ENCODE results near the gene MRPS2.

DNA sequence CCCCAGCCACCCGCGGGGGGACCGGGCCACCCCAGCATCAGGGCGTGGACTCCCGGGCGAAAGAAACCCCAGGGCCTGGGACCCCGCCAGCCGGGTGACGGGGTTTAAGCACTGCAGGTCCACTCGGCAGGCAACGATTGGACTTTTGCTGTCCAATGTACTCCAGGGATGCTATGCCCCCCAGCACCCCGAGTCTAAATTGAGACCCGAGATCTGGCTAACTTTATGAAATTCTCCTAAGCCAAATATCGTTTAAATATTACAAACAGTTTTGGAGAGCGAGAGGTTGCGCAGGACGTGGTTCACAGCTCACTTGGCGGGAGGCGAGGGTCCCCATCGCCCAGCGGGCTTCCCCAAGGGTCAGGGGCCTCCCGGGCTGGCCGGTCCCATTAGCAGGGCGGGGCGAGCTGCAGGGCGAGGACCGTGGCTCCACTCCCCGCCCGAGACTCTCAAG lies 384 bp upstream of the MRPS2 start:
- TF ChIP-seq REST (IDR thresholded peaks at IDR 0.05; ENCODE audit: unreplicated experiment) (no peak), POLR2AphosphoS5 (IDR thresholded peaks at IDR 0.05; ENCODE audit: low read depth) (no peak), CTCF (conservative IDR thresholded peaks at IDR 0.05; ENCODE audit: low read depth in 2 of 2) (no peak), CREB1 (CRISPR knock-in tag; IDR thresholded peaks at IDR 0.05; ENCODE audit: low read depth) (no peak), EZH2 (IDR thresholded peaks at IDR 0.05; ENCODE audit: low read depth, unreplicated experiment) (no peak), ZNF331 (CRISPR knock-in tag; IDR thresholded peaks at IDR 0.05; ENCODE audit: low read depth) (no peak), EZH2phosphoT487 (IDR thresholded peaks at IDR 0.05; ENCODE audit: unreplicated experiment) (no peak), JUNB (IDR thresholded peaks at IDR 0.05; ENCODE audit: unreplicated experiment) (no peak), STAT1 (IDR thresholded peaks at IDR 0.05; ENCODE audit: unreplicated experiment) (no peak)
